Measurements from ENCODE around the gene GAMT.

GAMT gene

DNA sequence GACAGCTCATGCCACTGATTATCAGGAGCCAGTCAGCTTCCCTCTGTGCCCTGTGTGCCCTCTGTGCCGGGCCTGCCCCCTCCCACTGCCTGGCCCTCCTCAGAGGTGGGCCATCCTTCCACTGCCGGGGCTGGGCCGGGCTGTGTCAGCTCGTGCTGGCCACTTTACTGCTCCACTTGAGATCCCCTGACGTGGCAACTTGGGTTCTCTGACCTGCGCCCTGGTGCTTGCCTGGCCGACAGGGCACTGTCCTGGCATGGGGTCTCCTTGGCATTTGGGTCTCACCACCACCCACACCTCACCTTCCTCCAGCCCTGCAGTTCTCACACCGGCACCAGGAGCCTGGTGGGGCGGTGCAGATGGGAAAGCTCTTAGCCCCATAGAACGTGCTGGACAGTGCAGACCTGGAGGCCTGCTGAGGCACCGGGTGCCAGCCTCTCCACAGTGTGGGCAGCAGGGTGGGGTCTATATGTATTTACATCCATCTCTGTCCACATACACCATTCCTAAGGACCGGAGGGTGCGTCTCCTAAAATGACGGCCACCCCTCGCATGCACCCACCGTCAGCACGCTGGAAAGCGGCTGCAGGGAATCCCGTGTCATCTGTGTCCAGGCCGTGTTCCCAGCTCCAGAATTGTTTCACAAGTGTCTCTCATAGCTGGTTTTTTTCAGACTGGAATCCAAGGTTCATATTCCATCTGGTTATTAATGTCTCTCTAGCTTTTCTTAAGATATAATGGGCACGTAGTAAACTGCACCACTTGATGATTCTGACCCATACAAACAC is 17.8 kb upstream of the GAMT start:
- no peak for DNase-seq (ENCODE audit: low read depth in 2 of 3, low spot score in 1 of 3)

DNA sequence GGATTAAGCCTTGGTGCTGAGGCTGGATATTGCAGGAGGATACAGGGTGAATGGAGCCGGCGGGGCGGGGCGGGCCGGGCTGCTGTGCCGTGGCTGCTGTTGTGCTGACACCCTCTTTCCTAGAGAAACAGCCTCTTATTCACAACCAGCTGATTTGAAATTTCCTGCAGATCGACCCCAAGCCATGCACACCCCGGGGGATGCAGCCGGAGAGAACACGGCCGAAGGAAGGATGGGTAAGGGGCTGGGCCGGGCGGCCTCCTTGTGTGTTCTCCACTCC is 17.1 kb upstream of the GAMT start:
- DNase-seq (ENCODE audit: low read depth in 2 of 3, low spot score in 1 of 3): no peak

DNA sequence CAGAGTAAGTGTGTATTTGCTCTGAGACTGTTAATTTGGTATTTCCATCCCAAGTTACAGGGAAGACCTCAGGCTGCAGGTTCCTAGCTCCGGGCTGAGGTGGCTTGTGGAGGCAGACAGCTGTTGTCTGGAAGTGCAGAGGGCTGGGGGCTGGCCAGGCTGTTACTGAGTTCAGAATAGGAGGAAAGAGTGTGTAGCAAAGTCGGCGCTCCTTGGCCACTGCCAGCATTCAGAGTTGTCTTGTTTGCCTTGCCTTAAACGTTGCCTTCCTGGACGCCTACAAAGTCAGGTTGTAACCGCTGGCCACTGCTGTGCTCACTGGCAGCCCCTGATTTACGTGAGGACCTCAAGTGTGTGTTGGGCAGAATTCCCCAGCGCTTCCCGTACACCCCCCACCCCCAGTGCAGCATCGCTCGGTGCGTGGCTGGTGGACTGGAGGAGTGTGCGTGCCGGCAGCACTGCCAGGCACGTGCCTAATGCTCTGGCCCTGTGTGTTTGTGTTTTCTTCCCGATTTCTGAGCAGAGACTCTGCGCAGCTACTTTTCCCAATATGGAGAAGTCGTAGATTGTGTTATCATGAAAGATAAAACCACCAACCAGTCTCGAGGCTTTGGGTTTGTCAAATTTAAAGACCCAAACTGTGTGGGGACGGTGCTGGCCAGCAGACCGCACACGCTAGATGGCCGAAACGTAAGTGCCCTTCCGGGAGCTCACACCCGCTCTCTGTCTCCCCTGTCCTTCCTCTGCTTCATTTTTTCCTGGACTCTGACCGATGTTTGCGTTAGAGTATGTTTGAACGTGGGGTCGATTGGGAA is 16.5 kb upstream of the GAMT start:
- no peak for DNase-seq (ENCODE audit: low read depth in 2 of 3, low spot score in 1 of 3)

DNA sequence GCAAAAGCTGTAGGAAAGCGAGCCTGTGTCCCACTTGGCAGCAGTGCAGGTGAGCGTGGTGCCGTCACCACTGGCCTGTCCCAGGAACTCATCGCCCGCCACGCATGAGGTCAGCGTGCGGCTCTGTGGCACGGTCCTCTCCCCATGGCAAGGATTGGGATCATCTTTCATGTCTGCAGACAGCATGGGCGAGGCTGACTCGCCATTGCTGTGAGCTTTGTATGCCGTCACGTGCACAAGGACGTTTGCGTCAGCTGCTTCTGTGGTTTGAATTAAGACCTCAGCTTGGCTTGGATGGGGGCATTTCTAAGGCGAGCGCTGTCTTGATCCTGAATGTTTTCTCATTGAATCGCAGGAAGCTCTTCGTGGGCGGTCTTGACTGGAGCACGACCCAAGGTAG is 15.8 kb upstream of the GAMT start:
- DNase-seq (ENCODE audit: low read depth in 2 of 3, low spot score in 1 of 3): no peak

DNA sequence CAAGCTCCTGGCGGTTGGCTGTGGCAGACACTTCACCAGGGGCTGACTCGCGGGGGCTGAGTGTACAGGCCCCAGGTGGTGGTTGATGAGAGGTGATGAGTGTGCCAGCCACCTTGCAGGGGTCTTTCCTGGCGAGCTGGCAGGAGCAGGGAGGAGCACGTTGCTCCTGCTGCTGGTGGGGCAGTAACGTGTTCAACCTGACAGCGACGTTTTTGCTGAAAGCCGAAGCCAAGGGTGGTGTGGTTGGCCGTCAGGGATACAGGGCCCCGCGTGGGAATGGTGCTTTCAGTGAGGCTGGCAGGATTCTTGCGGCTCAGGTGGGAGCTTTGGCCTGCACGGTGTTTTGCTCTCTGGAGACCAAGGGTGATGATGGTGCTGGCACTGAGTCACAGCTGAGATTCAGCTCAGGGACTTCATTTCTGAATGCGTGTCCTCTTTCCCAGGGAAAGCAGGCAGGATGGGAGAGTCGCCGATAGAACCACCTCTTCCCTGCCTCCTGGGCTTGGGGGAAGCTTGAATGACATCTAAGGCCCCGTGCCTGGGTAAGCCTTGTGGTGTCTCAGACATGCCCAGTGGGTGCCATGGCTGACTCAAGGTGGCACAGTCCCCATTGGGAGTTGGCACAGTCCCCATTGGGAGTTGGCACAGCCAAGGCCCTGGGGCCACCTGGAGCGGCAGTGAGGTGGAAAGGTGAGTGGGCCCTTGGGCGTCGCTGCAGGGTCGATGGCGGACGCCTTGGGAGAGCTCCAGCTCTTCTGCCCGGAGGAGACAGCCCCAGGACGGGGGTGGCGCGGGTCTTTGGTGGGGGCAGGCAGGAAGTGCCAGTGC is 14.9 kb upstream of the GAMT start:
- no peak for DNase-seq (ENCODE audit: low read depth in 2 of 3, low spot score in 1 of 3)

DNA sequence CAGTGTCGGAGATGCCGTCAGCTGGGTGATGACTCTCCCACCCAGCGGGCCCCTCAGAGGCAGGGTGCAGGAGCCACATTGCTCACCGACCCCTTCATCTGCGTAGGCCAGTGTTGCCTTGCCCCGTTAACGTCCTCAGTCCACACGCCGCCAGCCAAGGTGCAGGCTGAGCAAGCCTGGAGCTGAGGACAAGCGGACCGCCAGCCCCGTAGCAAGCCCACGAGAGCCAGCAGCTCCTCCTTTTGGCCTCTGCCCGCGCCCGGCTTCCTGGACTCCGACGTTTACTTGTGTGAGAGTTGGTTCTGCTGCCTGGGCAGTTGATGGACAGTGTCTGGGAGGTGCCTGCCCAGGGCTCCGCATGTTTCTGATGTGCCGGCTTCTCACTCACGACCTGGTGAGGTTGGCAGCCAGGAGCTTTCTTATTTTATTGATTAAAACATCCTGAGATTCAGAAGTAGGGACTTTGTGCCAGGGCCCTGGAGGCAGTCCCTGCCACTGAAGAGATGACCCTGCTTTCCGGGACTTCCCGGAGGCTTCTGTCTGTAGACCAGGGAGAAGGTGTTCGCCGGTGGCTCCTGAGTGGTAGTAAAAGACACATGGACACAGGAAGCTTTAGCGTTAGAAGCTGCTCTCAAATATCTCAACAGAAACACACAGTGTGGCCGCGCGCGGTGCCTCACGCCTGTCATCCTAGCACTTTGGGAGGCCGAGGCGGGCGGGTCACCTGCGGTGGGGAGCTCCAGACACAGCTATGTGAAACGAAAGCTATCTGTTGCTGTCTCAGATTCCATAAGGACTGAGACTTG is 11.9 kb upstream of the GAMT start:
- no peak for DNase-seq (ENCODE audit: low read depth in 2 of 3, low spot score in 1 of 3)

DNA sequence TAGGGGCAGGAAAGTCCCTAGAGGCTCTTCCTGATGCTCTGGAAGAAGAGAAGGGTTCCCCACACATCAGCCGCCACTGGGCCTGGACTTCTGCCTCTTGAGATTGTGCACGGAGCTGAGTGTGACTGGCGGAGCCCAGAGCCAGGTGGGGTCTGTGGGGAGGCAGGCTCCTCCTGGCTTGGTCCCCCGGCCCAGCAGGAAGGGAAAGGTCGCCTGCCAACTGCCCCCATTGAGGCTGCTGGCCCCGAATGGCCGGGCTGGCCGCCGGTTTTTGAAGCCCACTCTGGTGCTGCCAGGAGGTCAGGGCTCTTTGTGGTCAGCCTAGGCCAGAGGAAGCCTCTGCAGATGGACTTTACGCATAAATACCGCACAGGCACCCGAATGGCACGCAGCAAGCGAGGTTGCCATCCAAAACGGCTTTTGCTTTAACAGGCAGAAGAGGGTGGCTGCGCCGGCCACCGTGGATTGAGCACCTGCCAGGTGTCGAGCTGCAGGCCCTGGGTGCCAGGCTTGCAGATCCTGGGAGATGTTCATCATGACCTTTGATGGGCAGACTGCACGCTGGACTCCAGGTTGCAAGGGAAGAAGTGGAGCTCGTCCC is 11.1 kb upstream of the GAMT start:
- no peak for DNase-seq (ENCODE audit: low read depth in 2 of 3, low spot score in 1 of 3)

DNA sequence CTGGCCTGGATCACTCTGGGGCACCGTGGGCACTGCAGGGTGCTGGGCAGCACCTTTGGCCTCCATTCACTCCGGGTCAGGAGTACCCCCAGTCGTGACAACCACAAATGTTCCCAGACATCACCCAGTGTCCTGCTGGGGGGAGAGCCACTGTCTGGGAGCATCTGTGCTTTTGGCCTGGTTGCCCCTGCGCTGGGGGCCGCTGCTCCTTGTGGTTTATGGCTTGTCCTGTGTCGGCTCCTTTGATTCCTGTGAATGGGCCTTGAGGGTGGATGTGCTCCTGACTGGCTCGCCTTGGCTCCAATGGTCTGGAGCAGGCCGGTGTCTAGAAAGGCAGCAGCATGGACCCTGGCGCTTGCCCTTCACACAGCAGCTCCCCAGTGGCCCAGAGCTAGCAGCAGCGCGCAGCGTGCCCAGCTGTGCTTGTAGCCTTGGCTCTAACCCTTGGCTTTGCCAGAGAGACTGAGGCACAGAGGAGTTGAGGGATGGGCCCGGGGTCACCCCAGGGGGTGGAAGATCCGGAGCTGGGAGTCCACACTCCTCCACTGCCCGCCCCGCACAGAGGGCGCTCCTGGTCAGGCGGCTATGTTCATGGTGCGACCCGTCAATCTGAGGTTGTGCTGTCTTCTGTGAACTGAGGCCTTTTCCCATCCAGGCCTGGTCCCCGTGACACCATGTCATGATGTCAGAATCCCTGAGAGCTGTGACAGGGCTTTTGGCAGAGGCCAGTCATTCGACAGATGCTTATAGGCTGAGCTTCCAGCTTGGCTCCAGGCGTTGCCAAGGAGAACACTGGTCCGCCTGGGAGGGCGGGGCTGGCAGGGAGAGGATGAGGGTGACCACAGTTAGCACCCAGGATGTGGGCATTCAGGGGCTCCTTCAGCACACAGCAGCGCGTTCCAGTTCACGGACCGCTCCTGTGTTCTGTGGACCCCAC is 10.2 kb upstream of the GAMT start:
- no peak for DNase-seq (ENCODE audit: low read depth in 2 of 3, low spot score in 1 of 3)

DNA sequence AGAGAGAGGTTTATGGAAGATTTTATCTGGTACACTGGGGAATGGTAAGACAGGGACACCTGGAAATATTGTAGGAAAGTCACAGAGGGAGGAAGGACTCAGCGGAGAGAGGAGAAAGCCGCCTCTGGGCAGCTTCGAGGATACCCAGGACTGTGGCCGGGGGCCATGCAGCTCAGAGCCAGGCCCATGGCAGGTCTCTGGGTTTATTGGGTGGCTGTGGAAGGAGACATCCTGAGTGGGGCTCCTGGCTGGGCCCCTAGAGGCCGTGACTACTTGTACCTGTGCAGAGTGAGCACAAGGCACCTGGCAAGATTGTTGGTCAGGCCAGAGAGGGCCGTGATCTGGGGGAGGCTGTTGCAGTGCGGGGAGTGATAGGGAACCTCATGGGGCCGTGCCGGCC is 9.4 kb upstream of the GAMT start:
- DNase-seq (ENCODE audit: low read depth in 2 of 3, low spot score in 1 of 3): no peak

DNA sequence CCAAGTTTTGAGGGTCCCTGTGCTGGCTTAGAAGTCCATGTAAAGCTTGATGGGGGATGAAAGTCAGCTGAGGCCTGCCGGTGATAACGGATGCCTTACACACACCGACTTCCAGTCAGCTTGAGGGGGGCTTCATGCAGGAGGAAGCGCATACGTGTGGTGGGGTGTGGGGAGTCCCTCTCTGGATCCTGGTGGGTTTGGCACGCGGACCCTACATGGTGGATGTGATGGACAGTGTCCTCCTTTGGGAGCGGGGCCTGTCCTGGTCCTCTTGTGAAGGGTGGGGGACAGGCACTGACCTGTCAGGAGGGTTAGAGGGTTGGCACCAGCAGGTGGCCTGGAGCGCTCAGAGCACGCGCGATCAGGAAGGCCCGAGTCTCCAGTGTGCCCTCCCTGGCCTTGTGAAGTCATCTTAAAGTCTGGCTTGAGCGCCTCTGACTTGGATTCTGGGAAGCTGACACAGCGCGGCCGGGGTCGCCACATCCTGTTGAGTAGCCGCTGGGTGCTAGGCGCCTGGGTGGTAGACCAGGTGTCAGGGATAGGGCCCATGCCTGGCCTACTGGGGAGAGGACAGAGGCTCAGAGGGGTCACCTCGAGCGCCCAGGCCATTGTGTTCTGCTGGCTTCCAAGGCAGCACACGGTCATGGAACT is 8.9 kb upstream of the GAMT start:
- DNase-seq (ENCODE audit: low read depth in 2 of 3, low spot score in 1 of 3): no peak

DNA sequence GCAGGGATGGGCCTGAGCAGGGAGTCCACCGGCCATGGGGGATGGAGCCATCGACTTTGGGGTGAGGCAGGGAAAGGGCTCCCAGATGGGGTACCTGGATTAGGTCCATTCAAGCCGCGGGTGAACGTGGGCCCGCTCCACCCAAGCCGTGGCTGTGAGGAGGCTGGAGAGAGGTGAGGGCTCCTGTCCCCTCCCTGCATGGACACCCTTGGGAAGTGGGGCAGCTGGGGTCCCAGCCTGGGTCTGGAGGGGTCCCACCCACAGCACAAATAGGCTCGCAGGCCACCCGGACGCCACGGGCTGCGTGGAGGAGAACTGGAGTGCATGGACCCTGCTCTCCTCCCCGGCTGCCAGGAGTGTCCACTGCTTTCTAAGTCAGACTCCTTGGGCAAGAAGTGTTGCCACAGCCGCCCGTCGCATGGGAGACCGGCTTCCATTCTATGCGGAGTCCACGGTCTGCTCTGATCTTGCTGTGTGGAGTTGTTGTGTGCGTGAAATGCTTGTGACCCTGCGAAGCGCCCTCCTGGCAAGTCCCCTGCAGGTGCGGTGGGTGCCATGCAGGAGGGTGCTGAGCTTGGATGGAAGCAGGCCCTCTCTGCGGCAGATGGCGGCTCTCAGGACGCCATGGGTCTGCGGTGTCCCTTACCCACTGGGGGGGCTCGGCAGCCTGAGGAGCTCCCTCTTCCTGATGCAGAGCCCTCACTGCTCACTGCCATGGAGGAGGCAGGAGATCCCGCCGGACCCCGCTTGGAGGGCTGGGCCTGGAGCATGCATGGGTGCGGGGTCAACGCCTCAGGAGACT is 8.1 kb upstream of the GAMT start:
- no peak for DNase-seq (ENCODE audit: low read depth in 2 of 3, low spot score in 1 of 3)

DNA sequence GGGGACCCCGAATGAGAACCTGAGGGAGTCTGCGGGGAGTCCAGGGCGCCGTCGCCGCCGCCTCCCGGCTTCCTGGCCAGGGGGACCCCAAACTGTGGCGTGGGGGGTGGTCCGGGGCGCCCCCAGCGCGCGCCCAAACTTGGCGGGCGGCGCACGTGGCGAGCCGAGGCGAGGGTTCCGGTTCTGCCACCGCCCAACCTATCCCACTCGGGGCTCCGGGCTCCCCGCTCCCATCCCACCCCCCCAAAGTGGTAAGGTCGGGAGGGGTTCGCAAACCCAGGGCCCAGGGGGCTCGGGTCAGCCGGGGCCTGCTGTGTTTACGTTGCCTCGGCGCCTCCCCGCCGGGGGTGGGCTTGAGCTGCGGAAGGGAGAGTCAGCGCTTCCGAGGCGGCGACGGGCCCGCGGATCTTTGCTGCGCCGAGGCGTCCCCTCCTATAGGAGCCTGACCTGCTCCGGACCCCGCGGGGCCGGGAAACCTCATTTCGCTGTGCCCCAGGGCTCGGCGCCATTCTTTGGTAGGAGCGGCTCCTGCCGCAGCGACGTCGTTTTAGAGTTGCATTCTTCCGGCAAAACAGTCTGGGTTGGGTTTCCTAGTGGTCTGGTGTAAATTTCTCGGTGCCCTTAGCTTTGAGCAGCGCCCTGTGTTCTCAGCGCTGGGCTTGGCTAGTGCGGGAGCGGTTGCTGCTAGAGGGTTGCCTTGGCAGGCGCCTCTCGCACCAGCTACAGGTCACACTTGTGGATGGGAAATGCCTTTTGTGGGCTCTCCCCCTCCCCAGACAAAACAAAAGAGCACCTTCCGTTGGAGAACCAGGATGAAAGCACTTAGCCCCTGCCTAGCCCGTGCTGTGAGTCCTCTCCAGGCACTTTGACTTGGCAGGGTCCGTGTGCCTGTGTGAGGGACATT is 7.2 kb upstream of the GAMT start:
- DNase-seq (ENCODE audit: low read depth in 2 of 3, low spot score in 1 of 3): peak in 1 of 3 donors; percentile 44

DNA sequence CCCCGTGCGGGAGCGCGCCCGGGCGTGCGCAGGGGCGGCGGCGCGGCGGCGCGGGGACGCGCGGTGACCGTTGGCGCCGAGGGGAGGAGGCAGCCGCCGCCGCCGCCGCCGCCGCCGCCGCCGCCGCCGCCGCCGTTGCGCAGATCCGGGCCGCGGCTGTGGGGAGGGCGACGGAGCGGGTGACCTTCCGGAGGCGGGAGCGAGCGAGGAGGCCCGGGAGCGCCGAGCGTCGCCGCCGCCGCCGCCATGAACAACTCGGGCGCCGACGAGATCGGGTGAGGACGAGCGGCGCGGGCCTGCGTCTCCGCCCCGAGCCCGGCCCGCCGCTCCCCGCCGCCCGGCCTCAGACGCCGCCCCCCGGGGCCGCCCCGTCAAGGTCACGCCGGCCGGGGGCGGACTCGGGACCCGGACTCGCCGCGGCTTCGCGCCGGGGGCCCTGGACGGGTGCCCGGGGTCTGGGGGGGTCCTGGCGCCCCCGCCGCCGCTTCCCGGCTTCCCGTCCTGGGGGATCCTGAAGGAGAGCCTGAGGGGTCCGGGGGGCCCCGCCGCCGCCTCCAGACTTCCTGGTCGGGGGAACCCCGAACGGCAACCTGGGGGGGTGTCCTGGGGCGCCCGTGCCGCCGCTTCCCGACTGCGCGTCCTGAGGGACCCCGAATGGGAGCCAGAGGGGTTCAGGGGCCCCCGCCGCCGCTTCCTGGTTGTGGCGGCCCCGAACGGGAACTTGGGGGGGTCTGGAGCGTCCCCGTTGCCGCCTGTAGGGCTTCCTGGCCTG is 6.4 kb upstream of the GAMT start, which contains the start of gene DAZAP1:
TSS of gene DAZAP1 (plus strand) at position 59 of the 772 bp plus-strand sequence. CDS start at position 247, 188 bp downstream.
- DNase-seq (ENCODE audit: low read depth in 2 of 3, low spot score in 1 of 3): no peak

DNA sequence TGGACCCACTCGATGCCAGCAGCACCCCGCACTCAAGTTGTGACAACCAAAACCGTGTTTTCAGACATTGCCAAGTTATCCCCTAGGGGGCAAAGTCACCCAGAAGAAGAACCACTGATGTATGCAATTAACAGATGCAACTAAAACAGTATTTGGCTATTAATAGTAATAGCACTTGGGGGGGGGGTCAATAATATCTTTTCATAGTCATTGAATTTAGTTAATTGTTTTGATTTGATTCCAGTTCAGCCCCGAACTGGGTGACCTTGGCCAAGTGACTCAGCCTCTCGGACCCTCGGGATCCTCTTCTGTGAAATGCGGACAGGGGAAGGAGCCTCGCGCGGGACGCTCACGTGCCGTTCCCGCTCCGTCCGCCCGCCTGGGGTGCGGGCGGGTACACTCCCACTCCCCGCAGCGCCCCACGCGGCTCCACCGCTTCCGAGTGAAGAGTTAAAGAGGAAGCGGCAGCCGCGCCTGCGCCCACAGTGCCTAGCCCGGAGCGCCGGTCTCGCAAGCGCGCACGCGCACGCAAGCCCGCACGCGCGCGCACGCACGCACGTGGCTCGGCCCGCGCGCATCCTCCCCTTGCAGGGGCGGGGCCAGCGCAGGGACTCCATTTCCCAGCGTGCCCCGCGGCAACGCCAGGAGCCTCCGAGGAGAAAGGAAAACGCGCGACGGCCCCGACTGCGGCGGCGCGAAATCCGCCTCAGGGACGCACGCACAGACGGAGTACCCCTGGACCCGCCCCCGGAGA is 5.6 kb upstream of the GAMT start:
- DNase-seq (ENCODE audit: low read depth in 2 of 3, low spot score in 1 of 3): peak; percentile 97 to 99 (median 99)

DNA sequence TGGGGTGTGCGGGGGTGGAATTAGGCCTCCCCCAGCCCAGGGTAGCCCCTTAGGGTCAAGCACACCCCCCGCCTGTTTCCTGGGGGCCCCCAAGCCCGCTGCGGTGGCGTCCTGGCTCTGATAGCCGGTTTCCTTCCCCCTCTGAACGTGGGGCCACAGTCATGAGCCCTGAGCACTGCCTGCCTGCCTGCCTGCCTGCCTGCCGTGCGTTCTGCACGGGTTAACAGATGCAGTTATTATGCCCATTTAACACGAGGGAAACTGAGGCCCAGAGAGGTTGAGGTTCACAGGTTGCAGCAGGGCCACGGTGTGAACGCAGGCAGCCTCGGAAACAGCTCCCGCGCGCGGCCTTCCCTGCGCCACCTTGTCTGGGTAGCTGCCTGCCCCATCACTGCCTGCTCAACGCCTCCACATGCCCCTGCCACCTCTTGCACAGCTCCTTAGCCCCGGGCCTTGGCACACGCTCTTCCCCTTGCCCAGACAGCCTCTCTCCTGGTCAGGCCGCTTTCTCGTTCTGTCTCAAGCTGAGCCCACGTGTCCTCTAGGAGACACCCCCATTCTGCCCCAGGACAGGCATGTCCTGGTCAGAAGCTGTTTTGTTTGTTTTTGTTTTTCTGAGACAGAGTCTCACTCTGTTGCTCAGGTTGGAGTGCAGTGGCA is 1.2 kb upstream of the GAMT start:
- DNase-seq (ENCODE audit: low read depth in 2 of 3, low spot score in 1 of 3): no peak

Data from stimulated activated CD4-positive, alpha-beta T cell treated with anti-CD3 and anti-CD28 coated beads, Interleukin-12 subunit alpha, Interleukin-12 subunit beta, amount 100 ng/mL, for 48 hours (primary cell).